GM21447 (cell line): ENCODE results near the gene MATN1.

Source experiments
- ATAC-seq: cut with Tn5 transposase; IDR thresholded peaks from one replicate; pipeline ENCODE4 v1.9.1; 2021; ENCODE audit not compliant: unreplicated experiment

The MATN1 gene

DNA sequence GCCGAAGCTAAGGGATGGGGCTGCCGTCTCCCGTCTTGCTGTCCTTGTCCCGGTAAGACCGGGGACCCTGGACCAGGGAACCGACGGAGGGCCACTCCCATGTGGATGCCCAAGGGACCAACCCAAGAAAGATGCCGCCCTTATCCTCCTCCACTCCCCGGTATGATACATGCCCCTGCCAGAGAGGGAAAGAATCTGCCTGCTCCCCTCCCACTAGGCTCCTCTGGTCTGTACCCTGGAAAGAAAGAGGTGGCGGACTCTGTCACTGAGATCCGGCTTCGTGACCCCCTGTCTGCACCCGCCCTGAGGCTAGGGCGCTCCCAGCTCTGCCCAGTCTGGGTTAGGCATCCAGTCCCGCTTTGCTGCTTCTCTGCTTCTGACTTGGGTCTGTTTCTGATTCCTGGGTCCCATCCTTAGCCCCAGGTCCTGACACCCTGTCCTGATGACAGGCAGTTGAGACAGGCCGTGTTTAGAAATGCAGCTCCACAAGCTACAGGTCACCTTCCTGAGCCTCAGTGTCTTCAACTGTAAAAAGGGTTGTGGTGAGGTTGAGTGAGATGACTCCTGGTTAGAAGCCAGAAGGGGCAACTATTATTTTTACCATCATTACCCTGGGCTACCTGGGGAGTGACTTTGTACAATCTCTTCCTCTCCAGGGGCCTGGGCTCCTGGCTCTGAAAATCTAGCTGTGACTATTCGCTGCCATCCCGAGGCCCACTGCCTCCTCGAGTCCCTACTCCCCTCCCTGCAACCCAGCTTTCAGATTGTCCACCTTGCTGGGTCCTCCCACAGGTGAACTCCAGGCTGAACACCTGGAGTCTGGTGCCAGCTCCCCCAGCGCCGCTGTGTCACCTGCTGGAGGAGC lies 3.7 kb downstream of the MATN1 start:
- no peak for ATAC-seq

DNA sequence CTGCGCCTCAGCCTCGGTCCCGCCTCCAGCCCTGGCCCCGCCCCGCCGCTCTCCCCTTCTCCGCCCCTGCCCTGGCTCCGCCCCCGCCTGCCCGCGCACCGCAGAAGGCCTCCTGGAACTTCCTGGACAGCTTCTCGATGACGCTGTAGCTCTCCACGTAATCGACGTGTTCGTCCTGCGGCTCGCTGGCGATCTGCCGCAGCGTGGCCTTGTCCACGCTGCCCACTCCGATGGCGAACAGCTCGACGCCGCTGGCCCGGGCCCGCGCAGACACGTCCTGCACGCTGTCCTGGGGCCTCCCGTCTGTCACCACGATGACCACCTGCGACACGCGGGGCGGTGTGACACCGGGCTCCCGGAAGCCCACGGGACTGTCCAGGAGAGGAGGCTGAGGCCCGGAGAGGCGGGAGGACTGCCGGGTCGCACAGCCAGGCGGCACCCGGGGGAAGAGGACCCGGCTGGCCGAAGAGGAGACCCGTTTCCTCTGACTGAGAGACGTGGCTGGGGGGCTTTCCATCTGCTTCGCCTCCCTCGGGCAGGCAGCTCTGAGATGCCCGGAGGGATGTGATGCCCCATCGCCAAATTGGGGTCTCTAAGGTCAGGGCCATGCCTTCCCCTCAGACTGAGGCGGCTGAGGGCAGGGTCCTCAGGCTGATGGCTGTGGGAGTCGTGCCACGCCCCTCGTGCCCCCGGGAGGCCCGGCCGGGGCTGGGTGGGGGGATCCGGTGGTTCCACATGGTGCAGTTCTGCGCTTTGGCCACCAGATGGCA lies 4.6 kb downstream of the MATN1 start:
- ATAC-seq, result peak; percentile 51

GRCh38 chr1:30718091-30718635 lies 5.2 kb downstream of the MATN1 start:
- ATAC-seq, result peak; percentile 77

DNA sequence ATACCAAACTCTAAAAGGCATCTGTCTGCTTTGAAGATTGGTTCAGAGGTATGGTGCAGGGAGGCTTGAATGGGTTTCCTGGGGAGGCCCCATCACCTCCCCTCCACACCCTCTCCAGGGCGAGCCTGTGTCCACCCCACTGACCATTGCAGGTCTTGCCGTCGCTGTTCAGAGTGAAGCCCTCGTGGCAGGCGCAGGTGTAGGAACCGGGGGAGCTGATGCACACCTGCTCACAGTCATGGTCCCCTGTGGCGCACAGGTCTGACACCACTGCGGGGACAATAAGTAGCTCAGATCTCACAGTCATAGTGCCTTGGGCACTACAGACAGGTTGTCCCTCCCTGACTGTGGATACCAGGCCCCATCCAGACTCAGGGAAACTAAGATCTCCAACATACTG lies 6.7 kb downstream of the MATN1 start:
- ATAC-seq, result no peak

DNA sequence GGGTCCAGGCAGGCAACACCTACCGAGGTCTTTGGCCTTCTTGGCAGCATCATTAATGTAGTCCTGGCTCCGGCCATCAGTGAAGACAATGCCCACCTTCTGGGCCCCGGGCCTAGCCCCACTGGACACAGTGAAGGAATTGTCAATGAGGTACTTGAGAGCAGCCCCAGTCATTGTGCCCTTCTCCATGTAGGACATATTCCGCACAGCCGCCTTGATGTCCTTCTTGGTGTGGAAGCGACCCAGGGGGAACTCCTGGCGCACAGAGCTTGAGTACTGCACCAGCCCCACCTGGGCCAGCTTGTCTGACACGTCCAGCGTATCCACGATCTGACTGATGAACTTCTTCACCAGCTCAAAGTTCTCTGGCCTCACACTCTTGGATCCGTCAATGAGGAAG lies 7.5 kb downstream of the MATN1 start:
- ATAC-seq, result no peak

- ATAC-seq, result no peak
These were observed 8.2 kb downstream of the MATN1 start for GRCh38 chr1:30715216-30715615.

DNA sequence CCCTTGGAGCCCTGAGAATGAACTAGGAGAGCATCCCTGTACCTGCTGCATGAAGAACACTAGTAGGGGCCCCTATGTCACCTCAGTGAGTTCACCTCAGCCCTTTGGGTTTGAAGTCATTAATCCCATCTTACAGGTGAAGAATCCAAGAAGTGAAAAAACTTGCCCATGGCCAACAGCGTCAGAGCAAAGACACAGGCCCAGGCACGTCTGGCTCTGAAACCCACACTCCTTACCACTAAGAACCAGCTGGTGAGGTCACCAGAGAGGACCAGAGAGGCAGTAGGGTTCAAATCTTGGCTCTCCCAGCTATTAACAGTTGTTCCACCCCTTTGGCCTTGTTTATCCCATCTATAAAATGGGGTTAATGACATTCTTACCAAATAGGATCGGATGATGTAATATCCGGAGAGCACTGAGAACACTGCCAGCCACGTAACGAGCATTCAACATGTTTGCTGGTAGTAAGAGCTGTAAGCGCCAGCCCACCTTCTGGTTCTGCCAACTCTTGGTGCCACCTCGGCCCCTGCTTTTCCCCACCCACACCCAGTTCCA lies 8.8 kb downstream of the MATN1 start:
- no peak for ATAC-seq

- no peak for ATAC-seq
These were observed 9.4 kb downstream of the MATN1 start for GRCh38 chr1:30714025-30714424.

GRCh38 chr1:30713311-30713710 lies 10.1 kb downstream of the MATN1 start:
- ATAC-seq, result no peak

DNA sequence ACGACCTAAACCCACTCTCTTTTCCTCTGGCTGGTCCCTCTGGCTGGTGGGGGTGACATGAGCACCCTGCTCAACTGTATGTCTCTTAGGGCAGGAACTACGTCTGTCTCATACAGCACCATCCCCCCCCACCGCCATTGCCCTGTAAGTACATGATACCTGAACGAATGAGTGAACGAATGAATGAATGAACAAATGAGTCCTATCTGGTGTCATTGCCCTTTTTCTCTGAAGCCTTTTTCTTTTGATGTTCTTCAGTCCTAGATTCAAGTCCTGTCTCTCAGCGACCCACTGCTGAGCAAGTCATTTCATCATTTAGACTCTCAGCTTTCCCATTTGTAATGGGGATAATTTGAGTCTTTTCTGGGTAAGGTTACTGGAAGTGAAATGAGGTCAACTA lies 10.8 kb downstream of the MATN1 start:
- no peak for ATAC-seq

- ATAC-seq, result no peak
These were observed 13.0 kb downstream of the MATN1 start for GRCh38 chr1:30710407-30710806.

GRCh38 chr1:30708361-30708728 lies 15.0 kb downstream of the MATN1 start:
- ATAC-seq, result no peak

GRCh38 chr1:30707412-30708360 lies 15.7 kb downstream of the MATN1 start:
- no peak for ATAC-seq

- no peak for ATAC-seq
These were observed 16.9 kb downstream of the MATN1 start for GRCh38 chr1:30706528-30706927.

DNA sequence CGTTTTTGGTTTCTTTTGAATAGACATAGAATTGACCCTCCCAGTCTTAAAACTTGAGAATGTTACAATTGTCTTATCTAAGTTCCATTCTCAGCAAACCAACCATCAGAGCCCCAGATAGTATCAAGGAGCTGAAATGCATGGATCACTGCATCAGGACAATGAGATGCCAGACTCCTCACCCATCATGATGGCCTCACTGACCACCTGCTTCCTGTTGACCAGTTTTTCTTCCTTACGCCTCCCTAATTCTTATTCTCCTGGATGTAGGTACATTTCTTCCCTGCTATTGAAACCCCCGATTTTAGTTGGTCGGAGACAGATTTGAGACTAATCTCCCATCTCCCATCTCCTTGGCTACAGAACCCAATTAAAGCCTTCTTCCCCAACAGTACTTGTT lies 17.7 kb downstream of the MATN1 start:
- no peak for ATAC-seq

- no peak for ATAC-seq
These were observed 18.4 kb downstream of the MATN1 start for GRCh38 chr1:30704765-30705509.

- no peak for ATAC-seq
These were observed 19.1 kb downstream of the MATN1 start for GRCh38 chr1:30704271-30704670.

GRCh38 chr1:30702823-30703222 lies 20.6 kb downstream of the MATN1 start:
- no peak for ATAC-seq

DNA sequence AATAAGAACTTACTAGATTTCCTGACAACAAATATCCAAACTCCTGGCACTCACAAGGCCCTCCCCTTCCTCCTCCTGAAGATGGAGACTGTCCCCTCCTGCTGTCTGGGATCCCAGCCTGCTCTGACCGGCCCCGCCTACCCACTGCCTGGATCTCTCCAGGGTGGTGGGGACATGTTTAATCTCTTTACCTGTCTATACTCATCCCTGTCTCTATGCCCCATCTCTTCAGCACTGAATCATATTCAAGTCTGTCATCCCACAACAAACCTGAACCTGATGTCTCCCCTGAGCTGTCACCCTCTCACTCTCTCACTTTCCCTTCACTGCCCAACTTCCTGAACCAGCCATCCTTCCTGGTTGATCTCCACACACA lies 22.1 kb downstream of the MATN1 start:
- ATAC-seq, result no peak
